Stimulated activated CD4-positive, alpha-beta T cell treated with anti-CD3 and anti-CD28 coated beads, Interleukin-2, amount 100 ng/mL, for 24 hours (primary cell): ENCODE data around the gene SLC30A2.
A peak's percentile ranks its signal among the peaks of the same experiment; 100 is the strongest.

Experiments
- DNase-seq, 2 donors: peaks; one replicate each; pipeline ENCODE4 v3.0.0-alpha.2; 2020

Gene SLC30A2

DNA sequence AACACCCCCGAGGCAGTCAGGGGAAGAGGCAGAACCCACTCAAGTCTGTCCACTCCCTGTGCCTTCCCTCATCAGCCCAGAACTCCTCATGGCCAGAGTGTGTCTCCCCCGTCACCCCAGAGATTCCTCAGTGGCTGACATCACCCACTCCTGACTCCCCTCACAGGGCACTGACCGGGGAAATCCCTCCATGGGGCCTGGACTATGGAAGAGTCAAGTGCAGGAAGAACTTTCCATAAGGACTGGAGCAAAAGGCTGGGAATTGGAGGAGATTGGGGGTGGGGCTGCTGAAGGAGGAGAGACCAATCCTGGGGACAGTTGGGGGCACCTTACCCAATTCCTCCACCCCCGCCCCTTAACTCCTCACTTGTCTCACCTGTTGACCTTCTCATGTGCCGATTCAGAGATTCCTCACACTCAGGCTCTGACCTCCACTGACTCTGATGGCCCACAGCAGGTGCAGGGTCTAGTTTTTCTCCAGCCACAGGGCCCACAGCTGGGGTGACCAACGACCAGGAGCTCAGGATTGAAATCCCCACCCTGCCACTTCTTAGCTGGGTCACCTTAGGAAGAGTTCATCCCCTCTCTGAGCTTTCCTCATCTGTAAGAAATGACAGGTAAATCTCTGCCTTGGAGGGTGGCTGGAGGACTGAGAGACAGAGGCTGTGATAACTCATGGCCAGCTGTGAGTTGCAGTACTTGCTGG is 24.8 kb downstream of the SLC30A2 start:
- DNase-seq = no peak

DNA sequence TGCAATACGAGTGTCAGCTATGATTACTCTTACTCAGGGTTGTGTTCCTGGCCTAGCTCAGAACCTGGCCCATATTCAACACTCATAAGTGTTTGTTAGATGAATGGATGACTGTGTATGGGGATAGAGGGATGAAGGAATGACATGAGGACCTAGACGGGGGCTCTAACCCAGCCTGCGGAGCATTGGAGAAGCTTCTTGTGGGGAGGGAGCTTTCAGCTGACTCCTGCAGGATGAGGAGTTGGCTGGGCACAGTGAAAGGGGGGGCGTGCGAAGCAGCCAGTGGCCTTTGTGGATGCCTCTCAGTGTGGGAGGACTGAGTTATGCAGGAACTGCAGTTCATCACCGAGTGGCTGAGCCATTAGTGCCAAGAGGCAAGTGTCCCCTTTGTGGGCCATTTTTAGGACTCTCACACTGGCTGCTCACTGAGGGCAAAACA is 25.6 kb downstream of the SLC30A2 start:
- no peak for DNase-seq

DNA sequence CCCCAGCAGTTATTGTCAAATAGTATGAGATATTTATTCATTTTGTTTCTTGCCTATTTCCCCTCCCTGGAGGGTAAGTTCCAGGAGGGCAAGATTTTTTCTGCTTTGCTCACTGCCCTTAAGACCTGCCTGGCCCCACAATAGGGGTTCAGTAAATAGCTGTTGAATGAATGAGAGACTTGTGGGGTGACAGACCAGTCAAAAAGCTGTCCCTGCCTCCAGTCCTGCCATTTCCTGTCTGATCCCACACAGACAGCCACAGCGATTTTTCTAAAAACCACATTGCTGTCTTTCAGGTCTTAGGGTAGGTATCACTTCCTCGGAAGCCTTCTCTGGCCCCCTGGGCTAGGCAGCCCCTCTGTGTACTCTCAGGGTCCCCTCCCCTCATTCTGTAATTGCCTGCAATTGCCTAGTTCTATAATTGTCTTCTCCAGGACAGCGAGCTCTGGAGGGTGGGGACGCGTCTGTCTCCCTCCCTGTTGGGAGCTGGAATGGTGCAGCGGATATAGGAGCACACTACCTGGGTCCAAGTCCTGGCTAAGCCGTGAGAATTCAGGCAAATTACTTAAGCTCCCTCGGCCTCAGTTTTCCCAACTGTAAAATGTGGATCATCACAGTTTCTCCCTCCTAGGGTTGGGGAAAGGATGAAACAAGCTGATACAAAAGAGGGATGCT is 26.1 kb downstream of the SLC30A2 start:
- DNase-seq = no peak

GRCh38 chr1:26017606-26018005 is 28.3 kb downstream of the SLC30A2 start:
- no peak for DNase-seq

GRCh38 chr1:26016953-26017545 is 28.9 kb downstream of the SLC30A2 start:
- DNase-seq = no peak

DNA sequence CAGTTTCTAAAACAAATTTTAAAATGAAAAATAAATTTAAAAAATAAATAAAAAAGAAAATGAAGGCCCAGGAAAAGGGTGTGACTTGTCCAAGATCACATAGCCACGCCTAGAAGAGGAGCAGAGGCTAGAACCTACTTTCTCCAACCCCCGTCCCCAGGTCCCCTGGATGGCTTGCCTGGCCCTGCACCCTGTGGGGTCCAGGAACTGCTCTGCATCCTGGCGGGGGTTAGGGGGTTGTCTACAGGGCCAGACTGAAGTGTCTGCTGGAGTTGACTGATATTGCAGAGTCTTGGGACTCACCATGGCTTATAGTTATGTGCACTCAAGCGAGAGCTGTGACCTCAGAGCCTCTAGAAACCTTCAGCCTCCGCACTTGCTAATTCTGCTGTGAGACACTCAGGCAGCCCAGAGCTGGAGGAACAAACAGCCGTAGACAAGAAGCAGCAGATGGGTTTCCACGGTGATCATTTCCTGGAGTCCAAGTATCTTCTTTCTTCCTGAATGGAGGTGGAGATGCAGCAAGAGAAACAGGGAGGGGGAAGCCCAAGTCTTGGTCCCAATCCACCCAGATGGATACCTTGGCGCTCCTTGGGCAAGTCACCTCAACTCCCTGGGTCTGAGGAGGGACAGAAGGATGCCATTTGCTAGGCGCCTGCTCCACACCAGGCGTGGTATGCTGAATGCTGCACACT is 29.5 kb downstream of the SLC30A2 start:
- DNase-seq = no peak

GRCh38 chr1:26015358-26015757 is 30.6 kb downstream of the SLC30A2 start:
- DNase-seq = no peak

DNA sequence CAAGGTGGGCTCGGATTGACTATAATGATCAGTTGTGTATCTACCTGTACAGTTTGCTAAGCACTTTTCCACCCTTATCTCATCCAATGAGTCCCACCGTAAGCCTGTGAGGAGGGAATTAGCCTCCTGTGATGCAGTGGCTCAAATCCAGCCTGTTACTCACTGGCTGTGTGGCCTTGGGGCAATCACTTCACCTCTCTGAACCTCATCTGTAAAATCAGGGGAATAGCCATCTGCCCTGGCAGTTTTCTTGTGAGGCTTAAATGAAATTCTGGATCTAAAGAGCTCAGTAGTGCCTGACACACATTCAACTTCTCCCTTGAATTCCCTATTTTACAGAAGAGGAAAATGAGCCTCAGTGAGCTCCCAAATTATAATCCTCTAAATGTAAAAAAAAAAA is 31.7 kb downstream of the SLC30A2 start:
- DNase-seq = no peak

DNA sequence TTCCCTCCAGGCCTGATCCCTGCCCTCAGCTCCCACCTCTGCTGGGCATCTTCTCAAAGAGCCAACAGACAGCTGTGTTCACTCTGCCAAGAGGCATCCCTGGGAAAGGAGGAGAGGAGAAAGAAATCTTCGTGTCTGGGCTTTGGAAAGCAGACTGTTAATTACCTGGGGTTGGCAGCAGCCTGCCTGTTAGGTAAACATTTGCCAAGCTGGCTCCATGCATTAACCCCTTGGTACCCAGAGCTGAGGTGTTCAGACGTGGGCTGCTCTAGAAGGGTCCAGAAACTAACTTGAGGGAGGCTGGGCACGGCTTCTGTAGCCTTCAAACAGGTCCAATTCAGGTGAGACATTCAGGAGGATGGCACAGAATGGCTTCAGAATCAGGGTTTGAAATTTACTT is 33.1 kb downstream of the SLC30A2 start:
- no peak for DNase-seq

- no peak for DNase-seq
Observed at GRCh38 chr1:26010825-26011224, 35.1 kb downstream of the SLC30A2 start.

DNA sequence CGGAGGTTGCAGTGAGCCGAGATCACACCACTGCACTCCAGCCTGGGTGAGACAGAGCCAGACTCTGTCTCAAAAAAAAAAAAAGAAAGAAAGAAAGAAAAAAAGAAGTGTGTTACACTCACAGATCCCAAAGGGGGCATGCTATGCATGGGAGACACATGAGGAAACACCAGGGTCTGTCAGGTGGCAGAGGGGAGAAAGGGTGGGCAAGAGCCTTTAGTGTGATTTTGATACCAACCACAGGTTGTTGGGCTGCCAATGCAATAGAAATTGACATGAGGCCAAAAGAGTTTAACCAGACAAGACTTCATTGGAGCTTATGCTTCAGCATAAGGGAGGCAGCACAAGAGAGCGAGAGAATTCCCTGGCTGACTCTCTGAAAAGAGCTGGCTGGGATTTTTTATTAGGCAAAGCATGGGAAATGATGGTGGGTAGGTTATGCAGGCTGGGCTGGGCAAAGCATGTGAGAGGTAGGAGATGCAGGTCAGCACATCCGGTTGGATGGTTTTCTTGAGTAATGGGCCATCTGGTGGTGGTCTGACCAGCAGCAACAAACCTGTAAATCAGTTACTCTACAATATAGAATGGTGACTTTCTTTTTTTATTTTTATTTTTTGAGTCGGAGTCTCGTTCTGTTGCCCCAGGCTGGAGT is 36.0 kb downstream of the SLC30A2 start:
- DNase-seq = no peak

GRCh38 chr1:26006710-26007109 is 39.2 kb downstream of the SLC30A2 start:
- no peak for DNase-seq

DNA sequence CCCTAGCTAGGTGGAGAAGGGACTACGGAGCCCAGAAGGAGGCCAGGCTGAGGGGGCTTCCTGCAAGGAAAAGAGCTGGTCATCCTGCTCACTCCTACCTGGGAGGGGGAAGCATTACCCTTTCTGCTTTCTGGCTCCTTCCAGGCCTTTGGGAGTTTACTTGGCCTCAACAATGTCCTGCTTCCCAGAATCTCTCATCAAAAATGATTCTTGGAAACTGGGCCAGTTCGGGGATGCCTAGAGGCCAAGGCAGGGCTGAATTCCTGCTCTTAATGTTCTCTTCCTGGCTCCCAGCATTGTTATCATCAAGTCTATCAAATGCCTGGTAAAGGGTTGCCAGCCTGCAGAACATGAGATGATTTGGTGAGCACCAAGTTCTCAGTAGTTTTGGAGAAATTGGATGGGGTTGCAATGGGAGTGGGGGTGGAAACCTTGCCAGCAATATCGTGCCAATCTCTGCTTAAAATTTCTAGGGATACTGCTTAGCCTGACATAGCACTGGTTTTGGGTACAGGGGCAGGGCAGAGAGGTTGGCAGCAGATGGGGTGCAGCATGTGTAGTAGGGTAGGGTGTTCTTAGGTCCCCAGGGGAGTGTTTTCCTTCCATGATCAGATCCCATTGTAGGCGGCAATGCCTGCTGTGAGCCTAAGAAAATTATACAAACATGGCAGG is 40.3 kb downstream of the SLC30A2 start:
- no peak for DNase-seq

GRCh38 chr1:26003756-26004155 is 42.2 kb downstream of the SLC30A2 start:
- DNase-seq = no peak

DNA sequence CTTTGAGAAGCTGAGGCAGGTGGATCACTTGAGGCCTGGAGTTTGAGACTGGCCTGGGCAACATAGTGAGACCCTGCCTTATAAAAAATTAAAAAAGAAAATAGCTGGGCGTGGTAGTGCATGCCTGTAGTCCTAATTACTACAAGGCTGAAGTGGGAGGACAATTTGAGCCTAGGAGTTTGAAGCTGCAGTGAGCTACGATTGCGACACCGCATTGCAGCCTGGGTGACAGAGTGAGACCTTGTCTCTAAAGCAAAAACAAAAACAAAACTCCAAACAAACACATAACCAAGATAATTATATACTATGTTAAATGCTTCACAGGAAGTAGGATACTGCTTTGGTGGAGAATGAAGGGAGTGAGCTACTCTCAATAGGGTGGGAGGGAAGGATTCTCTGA is 42.7 kb downstream of the SLC30A2 start:
- DNase-seq = no peak

GRCh38 chr1:25999041-25999800 is 46.7 kb downstream of the SLC30A2 start:
- DNase-seq = no peak

DNA sequence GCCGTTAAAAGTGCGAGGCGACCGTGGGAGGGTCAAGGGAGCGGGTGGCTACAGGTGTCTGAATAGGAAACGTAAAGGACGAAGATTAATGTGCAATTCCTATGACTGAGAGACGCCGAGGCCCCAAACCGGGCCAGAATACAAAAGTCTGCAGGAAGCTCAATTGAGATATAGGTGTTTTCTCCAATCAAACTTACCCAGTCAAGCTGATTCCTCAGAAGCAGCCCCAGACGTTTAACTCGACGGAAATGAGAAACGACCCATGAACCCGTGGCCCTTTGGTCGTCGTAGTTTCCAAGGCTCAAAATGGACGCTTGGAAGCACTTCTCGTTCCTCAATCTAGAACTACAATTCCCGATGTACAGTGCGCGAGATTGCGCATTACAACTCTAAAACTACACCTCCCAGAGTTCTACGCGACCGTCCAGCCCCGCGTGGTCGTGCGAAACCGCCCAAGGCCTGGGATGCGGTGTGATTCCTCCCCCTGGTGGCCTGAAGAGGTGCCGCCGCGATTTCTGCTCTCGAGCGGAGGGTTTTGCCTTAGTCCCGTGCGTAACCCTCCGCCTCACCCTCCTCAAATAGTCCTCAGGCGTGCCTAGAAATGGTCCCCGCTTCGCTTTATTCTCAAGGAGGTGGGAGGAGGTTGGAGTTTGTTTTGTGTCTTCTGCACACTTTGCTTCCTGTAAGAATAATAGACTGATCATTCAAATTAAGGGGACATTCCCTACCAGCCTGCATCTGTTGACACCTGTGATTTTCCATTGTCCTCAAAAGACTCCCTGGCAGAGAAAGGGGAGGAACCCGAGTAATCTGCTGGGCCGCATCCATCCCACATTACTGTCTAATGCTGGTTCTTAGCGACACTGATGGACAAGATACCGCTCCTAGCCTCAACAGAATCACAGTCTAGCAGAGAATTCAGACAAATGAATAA is 47.8 kb downstream of the SLC30A2 start, which contains the start of gene PAFAH2:
Gene PAFAH2, minus strand, starts transcription at position 236 of the 934 bp plus-strand sequence. CDS start 7,247 bp downstream, outside the sequence.
- peak; percentile 95 to 96 for DNase-seq

- no peak for DNase-seq
Observed at GRCh38 chr1:25996966-25997827, 48.7 kb downstream of the SLC30A2 start.

- DNase-seq = no peak
Observed at GRCh38 chr1:25994402-25995150, 51.3 kb downstream of the SLC30A2 start.
